ENCODE measurements around the gene YTHDC2. TPM values are rescaled to one million over a fixed set of nuclear protein-coding genes. Genes with fewer than 3 reads are reported as not detected.

The YTHDC2 gene
- total and polyA plus RNA-seq, 4 donors: 6.2 to 32.9 (median 14.8) TPM

DNA sequence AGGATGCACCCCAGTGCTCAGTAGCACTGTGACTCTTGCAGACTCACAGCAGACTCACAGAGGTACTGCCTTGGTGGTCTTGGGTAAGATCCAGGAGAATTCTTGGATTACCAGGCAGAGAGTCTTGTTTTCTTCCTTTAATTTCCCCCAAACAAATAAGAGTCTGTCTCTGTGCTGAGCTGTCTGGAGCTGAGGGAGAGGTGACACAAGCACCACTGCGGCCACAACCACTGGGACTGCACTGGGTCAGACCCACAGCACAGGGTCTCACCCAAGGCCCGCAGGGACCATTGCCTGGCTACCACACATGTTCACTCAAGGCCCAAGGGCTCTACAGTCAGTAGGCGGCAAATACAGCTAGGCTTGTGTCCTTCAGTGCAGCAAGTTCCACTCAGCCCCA, 11.4 kb upstream of the YTHDC2 start:
- Histone ChIP-seq H3K27me3 (ENCODE audit: control insufficient read depth in 4 of 4, insufficient read depth in 4 of 4, low read length in 3 of 4) (no peaks in the 10 kb centered on the region), H3K9ac (ENCODE audit: low read depth in 1 of 2, low read length in 2 of 2) (no peak overlapping the region), H3K27ac (ENCODE audit: low read depth in 1 of 2, low read length in 2 of 2) (no peak overlapping the region), H3K9me3 (ENCODE audit: control insufficient read depth in 4 of 4, low read length in 3 of 4) (no peaks in the 10 kb centered on the region), H3K4me3 (ENCODE audit: low read depth in 1 of 3, low read length in 3 of 3) (no peak overlapping the region), H3K36me3 (ENCODE audit: control insufficient read depth in 4 of 4, insufficient read depth in 3 of 4, low read depth in 1 of 4, low read length in 3 of 4) (no peaks in the 10 kb centered on the region), H3K4me1 (ENCODE audit: control insufficient read depth in 4 of 4, insufficient read depth in 4 of 4, low read length in 3 of 4) (no peaks in the 10 kb centered on the region)
- 97% methylated on average over 3 of the region's 3 CpGs for WGBS
- no peak for DNase-seq (ENCODE audit: low spot score)
- TF ChIP-seq, protein P1, sequence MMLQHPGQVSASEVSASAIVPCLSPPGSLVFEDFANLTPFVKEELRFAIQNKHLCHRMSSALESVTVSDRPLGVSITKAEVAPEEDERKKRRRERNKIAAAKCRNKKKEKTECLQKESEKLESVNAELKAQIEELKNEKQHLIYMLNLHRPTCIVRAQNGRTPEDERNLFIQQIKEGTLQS (IDR thresholded peaks at IDR 0.05): no peak
- TF ChIP-seq SP1 (IDR thresholded peaks at IDR 0.05) (no peak), EGR1 (IDR thresholded peaks at IDR 0.05; ENCODE audit: low read depth in 2 of 2) (no peak), YY1 (IDR thresholded peaks at IDR 0.05) (no peak), JUND (IDR thresholded peaks at IDR 0.05) (no peak)
- TF ChIP-seq, protein P2, sequence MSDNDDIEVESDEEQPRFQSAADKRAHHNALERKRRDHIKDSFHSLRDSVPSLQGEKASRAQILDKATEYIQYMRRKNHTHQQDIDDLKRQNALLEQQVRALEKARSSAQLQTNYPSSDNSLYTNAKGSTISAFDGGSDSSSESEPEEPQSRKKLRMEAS (IDR thresholded peaks at IDR 0.05): no peak
- TF ChIP-seq, protein P3, sequence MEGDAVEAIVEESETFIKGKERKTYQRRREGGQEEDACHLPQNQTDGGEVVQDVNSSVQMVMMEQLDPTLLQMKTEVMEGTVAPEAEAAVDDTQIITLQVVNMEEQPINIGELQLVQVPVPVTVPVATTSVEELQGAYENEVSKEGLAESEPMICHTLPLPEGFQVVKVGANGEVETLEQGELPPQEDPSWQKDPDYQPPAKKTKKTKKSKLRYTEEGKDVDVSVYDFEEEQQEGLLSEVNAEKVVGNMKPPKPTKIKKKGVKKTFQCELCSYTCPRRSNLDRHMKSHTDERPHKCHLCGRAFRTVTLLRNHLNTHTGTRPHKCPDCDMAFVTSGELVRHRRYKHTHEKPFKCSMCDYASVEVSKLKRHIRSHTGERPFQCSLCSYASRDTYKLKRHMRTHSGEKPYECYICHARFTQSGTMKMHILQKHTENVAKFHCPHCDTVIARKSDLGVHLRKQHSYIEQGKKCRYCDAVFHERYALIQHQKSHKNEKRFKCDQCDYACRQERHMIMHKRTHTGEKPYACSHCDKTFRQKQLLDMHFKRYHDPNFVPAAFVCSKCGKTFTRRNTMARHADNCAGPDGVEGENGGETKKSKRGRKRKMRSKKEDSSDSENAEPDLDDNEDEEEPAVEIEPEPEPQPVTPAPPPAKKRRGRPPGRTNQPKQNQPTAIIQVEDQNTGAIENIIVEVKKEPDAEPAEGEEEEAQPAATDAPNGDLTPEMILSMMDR (IDR thresholded peaks at IDR 0.05; ENCODE audit: low read depth, low read length, missing input control): no peak

DNA sequence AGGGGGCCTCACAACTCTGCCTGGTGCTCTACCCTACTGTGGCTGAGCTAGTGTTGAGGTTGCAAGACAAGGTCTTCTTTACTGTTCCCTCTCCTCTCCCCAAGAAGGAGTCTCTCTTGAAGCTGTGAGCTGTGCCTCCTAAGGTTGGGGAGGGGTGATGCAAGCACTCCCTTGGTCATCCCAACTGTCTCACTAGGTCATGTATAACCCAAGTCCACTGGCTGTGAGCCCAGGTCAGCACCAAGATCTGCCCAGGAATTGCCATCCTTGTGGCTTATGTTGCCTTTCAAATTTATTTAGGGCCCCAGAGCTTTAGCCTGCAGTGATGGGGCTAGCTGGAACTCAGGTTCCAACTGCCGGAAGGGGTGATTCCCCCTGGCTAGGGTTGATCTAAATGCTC, 10.3 kb upstream of the YTHDC2 start:
- H3K36me3 ChIP-seq (ENCODE audit: control insufficient read depth in 4 of 4, insufficient read depth in 3 of 4, low read depth in 1 of 4, low read length in 3 of 4): no peaks in the 10 kb centered on the region
- no peak overlapping the region for H3K27ac ChIP-seq (ENCODE audit: low read depth in 1 of 2, low read length in 2 of 2)
- TF ChIP-seq EGR1 (IDR thresholded peaks at IDR 0.05; ENCODE audit: low read depth in 2 of 2) (no peak), FOXA2 (IDR thresholded peaks at IDR 0.05) (no peak), YY1 (IDR thresholded peaks at IDR 0.05) (no peak), FOXA1 (IDR thresholded peaks at IDR 0.05) (no peak), TAF1 (conservative IDR thresholded peaks at IDR 0.05) (no peak), SP1 (IDR thresholded peaks at IDR 0.05) (no peak), HNF4A (conservative IDR thresholded peaks at IDR 0.05) (no peak)
- TF ChIP-seq, protein P3 (IDR thresholded peaks at IDR 0.05; ENCODE audit: low read depth, low read length, missing input control): no peak
- TF ChIP-seq, protein P4, sequence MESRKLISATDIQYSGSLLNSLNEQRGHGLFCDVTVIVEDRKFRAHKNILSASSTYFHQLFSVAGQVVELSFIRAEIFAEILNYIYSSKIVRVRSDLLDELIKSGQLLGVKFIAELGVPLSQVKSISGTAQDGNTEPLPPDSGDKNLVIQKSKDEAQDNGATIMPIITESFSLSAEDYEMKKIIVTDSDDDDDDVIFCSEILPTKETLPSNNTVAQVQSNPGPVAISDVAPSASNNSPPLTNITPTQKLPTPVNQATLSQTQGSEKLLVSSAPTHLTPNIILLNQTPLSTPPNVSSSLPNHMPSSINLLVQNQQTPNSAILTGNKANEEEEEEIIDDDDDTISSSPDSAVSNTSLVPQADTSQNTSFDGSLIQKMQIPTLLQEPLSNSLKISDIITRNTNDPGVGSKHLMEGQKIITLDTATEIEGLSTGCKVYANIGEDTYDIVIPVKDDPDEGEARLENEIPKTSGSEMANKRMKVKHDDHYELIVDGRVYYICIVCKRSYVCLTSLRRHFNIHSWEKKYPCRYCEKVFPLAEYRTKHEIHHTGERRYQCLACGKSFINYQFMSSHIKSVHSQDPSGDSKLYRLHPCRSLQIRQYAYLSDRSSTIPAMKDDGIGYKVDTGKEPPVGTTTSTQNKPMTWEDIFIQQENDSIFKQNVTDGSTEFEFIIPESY (IDR thresholded peaks at IDR 0.05): no peak
- no peak overlapping the region for H3K9ac ChIP-seq (ENCODE audit: low read depth in 1 of 2, low read length in 2 of 2)
- H3K27me3 ChIP-seq (ENCODE audit: control insufficient read depth in 4 of 4, insufficient read depth in 4 of 4, low read length in 3 of 4): no peaks in the 10 kb centered on the region
- no peak for DNase-seq (ENCODE audit: low spot score)
- no peak overlapping the region for H3K4me3 ChIP-seq (ENCODE audit: low read depth in 1 of 3, low read length in 3 of 3)
- no peaks in the 10 kb centered on the region for H3K4me1 ChIP-seq (ENCODE audit: control insufficient read depth in 4 of 4, insufficient read depth in 4 of 4, low read length in 3 of 4)
- H3K9me3 ChIP-seq (ENCODE audit: control insufficient read depth in 4 of 4, low read length in 3 of 4): no peaks in the 10 kb centered on the region
- WGBS: 91% methylated on average over 1 of the region's 1 CpG
